K562 (cell line): ENCODE measurements around the gene RTCB.

Experiments used
- BRCA1 ChIP-seq, 2 experiments: fragments of 450-650 bp in 1 of 2; sonication (generic) in 1 of 2; formaldehyde crosslinking in 1 of 2; IDR thresholded peaks; 2 replicates each; pipeline versions ENCODE4 v1.5.0 to v1.6.1; 2017 to 2020; ENCODE audit warnings: mild to moderate bottlenecking in 1 of 2, missing genetic modification reagents in 1 of 2
- ETV5 ChIP-seq: sonication (generic); formaldehyde crosslinking; IDR thresholded peaks from 2 replicates; pipeline ENCODE4 v1.4.0; 2020; ENCODE audit warnings: low read depth, mild to moderate bottlenecking, missing genetic modification reagents
- VEZF1 ChIP-seq: fragments of 200-800 bp; sonication (Bioruptor generic); IDR thresholded peaks from 2 replicates; pipeline ENCODE4 v1.6.1; 2017; ENCODE audit warnings: missing genetic modification characterization, missing compliant biosample characterization
- ZNF274 ChIP-seq: IDR thresholded peaks from 2 replicates; pipeline ENCODE4 v1.6.1; 2011; ENCODE audit warnings: low read depth, mild to moderate bottlenecking, low read length, moderate library complexity, borderline replicate concordance

GRCh38 chr22:32401486-32401885 is 10.6 kb downstream of the RTCB start:
- TF ChIP-seq ETV5 (CRISPR knock-in tag) (no peak), ZNF274 (no peak), VEZF1 (no peak), BRCA1 (IDR thresholded peaks at IDR 0.05) (no peak), BRCA1 (CRISPR knock-in tag; IDR thresholded peaks at IDR 0.05) (no peak)
